VCaP (cell line): ENCODE measurements around the gene AADACL2.
"Not testable (repeated sequence)": the region's sequence is repeated elsewhere in the genome, so short reads cannot be mapped to it uniquely, and the experiment has no call there.

Experiments
- H3K27ac ChIP-seq: fragments of 450-650 bp; 2 replicates; pipeline ENCODE4 v1.5.1; 2017
- TF ChIP-seq, protein P1 (sequence below): fragments of 450-650 bp; conservative IDR thresholded peaks from 2 replicates; pipeline ENCODE4 v1.5.1; 2017; ENCODE audit warnings: mild to moderate bottlenecking, moderate library complexity

The AADACL2 gene

DNA sequence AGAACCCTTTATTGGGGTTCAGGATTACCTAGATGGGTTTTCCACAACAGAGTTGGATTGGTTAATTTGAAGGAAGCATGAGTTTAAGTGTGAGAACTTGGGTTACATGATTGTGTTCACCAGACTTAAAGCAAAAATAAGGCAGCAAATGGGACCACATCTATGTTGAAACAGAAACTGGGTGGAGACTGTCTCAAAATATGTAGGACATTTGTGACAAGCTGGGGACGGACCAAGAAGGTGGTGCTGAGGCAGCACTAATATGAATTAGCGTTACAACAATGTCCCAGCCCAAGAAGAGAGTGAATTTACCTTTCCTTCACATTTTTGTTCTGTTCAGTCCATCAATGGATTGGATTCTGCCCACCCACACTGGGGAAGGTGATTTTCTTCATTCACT, 866 bp upstream of the AADACL2 start:
- H3K27ac ChIP-seq, result no peak overlapping the region
- TF ChIP-seq, protein P1, sequence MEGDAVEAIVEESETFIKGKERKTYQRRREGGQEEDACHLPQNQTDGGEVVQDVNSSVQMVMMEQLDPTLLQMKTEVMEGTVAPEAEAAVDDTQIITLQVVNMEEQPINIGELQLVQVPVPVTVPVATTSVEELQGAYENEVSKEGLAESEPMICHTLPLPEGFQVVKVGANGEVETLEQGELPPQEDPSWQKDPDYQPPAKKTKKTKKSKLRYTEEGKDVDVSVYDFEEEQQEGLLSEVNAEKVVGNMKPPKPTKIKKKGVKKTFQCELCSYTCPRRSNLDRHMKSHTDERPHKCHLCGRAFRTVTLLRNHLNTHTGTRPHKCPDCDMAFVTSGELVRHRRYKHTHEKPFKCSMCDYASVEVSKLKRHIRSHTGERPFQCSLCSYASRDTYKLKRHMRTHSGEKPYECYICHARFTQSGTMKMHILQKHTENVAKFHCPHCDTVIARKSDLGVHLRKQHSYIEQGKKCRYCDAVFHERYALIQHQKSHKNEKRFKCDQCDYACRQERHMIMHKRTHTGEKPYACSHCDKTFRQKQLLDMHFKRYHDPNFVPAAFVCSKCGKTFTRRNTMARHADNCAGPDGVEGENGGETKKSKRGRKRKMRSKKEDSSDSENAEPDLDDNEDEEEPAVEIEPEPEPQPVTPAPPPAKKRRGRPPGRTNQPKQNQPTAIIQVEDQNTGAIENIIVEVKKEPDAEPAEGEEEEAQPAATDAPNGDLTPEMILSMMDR, result no peak

DNA sequence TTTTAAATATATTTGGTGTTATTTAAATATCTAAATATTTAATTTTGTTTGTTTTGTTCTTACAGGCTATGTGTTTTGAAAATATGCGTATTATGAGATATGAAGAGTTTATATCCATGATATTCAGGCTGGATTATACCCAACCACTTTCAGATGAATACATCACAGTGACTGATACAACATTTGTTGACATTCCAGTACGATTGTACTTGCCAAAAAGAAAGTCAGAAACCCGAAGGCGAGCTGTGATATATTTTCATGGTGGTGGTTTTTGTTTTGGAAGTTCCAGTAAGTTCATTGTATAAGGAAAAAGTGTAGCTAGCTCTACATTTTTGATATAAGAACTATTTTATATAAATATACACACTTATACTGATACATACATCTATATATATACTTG, 6.9 kb downstream of the AADACL2 start:
- TF ChIP-seq, protein P1, result no peak
- H3K27ac ChIP-seq, result no peak overlapping the region

- H3K27ac ChIP-seq, result no peak overlapping the region
- TF ChIP-seq, protein P1, result no peak
Observed at GRCh38 chr3:151743855-151744254, 10.1 kb downstream of the AADACL2 start.

DNA sequence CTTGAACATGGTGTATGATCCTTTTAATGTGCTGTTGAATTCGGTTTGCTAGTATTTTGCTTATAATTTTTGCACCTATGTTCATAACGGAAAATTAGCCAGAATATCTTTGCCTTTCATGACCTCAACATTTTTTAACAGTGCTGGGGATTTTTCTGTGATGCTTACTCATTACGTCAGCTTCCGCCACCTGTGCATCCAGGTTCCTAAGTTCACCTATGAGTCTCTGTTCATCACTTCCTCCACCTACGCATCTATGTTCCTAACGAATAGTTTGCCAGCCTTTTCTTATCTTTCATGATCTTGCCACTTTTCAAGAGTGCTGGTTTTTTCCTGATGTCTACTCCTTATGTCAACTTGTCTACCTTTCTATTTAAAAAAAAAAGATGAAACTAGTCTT, 16.5 kb downstream of the AADACL2 start:
- H3K27ac ChIP-seq, result no peak overlapping the region
- TF ChIP-seq, protein P1, result no peak

DNA sequence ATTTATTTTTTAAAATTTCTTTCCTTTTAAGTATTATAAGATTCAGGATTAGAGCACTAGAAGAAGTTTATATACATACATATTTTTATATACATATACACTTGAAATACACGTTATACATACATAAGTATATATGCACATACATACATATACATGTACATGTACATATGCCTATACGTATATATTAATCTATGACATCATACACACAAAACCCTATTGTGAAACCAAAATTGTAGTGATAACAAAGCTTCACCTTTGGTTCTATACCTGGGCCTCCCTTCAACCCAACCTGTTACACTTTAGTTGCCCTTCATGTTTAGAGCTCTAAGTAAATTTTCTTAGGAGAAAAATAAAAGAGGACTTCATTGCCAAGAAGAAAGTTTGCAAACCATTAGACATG, 17.0 kb downstream of the AADACL2 start:
- TF ChIP-seq, protein P1, result no peak
- no peak overlapping the region for H3K27ac ChIP-seq

DNA sequence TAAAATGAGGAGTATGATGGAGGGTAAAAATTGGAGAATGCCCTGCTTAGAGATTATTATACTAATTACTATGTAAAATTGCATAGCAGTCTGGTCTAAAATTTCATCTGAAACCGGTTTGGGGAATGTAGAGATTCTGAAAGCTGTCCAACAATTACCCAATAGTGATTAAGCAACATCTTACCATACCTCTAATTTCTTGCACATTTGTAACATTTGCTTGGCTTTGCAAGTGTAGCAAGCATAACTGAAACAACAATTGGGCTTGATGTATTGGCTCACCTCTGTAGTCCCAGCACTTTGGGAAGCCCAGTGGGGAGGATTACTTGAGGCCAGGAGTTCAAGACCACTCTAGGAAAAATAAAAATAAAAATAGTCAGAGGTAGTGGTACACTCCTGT, 17.4 kb downstream of the AADACL2 start:
- TF ChIP-seq, protein P1, result no peak
- H3K27ac ChIP-seq, result no peak overlapping the region

DNA sequence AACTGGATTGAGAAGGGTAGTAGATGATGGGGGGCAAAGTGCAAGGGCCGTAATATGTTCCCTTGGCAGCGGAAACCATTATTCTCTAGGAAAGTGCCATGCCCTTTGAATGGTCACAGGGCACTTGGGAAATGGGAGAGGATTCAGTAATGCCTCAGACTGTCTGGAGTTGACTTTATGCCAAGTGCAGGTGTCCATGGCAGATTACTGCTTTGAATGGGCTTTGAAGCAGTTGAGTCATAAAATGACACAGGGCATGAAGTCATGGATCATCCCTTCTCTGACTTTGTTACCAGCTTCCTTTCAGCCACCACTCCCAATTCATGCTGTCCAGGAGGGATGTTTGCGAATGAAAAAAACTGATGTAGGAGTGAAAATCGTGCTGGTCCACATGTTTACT, 20.1 kb downstream of the AADACL2 start:
- H3K27ac ChIP-seq, result no peak overlapping the region
- TF ChIP-seq, protein P1, result no peak

GRCh38 chr3:151761581-151761980, 27.9 kb downstream of the AADACL2 start:
- TF ChIP-seq, protein P1, result no peak
- no peak overlapping the region for H3K27ac ChIP-seq

- not testable (repeated sequence) for H3K27ac ChIP-seq
Observed at GRCh38 chr3:151764699-151765098, 31.0 kb downstream of the AADACL2 start.
